RWPE1 (cell line): ENCODE data around the gene MYO5C.

ENCODE experiments used
- CTCF ChIA-PET: fragments of 350-600 bp; sonication (Branson Sonifier 250); formaldehyde crosslinking; extraction: SDS; loops from one replicate; lab custom pipeline; 2021; lab: Yijun Ruan, JAX
- POLR2A ChIA-PET: fragments of 400-600 bp; formaldehyde crosslinking; extraction: SDS; loops from one replicate; lab custom pipeline; 2020; ENCODE audit warnings: antibody characterized with exemption; ENCODE audit not compliant: low non-redundant PET; lab: Yijun Ruan, JAX
- DNase-seq: peaks from one replicate; pipeline ENCODE4 v3.0.0; 2012; ENCODE audit warnings: low spot score
- H3K27ac ChIP-seq: fragments of 450-650 bp; 2 replicates; pipeline ENCODE4 v1.5.1; 2017
- TF ChIP-seq, protein P1 (sequence below): fragments of 450-650 bp; conservative IDR thresholded peaks from 2 replicates; pipeline ENCODE4 v1.5.1; 2017; ENCODE audit warnings: low read depth, mild to moderate bottlenecking

Gene MYO5C

DNA sequence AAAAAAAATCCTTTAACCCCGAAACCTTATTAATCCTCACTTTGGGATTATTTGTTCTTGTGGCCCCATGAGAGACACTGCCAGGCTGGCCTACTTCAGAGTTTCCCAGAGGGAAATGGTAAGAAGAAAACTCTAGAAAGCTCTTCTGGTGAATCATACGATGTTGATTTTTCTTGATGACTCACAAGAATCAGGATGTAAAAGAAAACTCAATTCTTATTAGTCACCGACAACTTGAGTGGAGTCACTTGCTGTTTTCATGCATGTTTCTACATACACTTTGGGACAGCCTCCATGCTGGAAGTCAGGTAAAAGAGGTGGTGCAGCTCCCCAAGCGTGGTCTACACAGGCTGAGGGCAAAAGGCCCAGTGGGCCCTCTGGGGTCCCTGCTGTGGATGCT is 42.8 kb downstream of the MYO5C start:
- TF ChIP-seq, protein P1, sequence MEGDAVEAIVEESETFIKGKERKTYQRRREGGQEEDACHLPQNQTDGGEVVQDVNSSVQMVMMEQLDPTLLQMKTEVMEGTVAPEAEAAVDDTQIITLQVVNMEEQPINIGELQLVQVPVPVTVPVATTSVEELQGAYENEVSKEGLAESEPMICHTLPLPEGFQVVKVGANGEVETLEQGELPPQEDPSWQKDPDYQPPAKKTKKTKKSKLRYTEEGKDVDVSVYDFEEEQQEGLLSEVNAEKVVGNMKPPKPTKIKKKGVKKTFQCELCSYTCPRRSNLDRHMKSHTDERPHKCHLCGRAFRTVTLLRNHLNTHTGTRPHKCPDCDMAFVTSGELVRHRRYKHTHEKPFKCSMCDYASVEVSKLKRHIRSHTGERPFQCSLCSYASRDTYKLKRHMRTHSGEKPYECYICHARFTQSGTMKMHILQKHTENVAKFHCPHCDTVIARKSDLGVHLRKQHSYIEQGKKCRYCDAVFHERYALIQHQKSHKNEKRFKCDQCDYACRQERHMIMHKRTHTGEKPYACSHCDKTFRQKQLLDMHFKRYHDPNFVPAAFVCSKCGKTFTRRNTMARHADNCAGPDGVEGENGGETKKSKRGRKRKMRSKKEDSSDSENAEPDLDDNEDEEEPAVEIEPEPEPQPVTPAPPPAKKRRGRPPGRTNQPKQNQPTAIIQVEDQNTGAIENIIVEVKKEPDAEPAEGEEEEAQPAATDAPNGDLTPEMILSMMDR: no peak
- ChIA-PET POLR2A (no interaction called here), CTCF (interaction anchor here (0.7 kb wide), 1 partner anchor 45 kb away, joined by 6 read pairs; no protein-coding TSS in a partner anchor)
- peak; percentile 91 for DNase-seq
- H3K27ac ChIP-seq: peak overlapping the region; percentile 76

DNA sequence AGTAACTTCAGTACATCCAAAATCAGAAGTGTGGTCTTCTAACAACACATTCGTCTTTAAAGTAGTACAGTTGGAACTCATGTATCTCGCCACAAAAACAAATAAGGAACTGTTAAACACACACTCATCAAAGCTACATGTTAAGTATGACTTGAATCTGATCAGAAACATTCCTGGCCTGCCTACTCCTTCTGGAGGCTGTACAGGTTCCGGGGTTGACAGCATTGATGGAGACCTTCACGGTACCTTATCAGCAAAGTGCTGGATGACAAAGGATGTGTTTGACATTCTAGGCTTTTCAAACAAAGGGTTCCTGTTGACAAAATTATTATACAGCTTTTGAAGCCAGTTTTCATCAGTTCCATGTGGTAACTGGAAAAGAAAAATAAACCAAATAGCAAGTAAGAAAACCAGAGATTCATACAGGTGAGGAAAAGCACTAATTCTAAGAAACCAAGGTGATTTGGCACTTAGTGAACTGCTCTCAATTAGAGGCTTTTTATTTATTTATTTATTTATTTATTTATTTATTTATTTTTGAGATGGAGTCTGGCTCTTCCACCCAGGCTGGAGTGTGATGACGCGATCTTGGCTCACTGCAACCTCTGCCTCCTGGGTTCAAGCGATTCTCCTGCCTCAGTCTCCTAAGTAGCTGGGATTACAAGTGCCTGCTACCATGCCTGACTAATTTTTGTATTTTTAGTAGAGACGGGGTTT is 44.3 kb downstream of the MYO5C start:
- ChIA-PET CTCF (no interaction called here), POLR2A (no interaction called here)
- TF ChIP-seq, protein P1: no peak
- DNase-seq: no peak
- no peak overlapping the region for H3K27ac ChIP-seq

DNA sequence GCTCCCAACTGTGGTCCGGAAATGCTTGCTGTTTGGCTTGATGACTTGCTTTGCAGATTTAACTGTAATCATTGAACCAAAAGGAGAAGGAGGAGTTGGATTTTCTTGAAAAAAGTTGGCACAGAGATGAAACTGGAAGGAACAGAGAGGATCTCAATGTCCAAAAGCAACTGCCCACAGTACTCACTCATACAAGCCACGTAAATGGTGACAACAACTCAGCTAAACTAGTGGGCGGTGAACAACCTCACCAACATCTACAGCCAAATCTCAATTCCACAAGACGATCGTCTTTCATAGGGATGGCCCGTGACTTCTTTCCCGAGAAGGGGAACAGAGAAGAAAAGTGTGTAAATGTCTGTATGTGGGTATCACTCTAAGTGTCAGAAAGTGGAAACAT is 48.1 kb downstream of the MYO5C start:
- TF ChIP-seq, protein P1: no peak
- H3K27ac ChIP-seq: no peak overlapping the region
- ChIA-PET CTCF (no interaction called here), POLR2A (no interaction called here)
- DNase-seq: no peak

DNA sequence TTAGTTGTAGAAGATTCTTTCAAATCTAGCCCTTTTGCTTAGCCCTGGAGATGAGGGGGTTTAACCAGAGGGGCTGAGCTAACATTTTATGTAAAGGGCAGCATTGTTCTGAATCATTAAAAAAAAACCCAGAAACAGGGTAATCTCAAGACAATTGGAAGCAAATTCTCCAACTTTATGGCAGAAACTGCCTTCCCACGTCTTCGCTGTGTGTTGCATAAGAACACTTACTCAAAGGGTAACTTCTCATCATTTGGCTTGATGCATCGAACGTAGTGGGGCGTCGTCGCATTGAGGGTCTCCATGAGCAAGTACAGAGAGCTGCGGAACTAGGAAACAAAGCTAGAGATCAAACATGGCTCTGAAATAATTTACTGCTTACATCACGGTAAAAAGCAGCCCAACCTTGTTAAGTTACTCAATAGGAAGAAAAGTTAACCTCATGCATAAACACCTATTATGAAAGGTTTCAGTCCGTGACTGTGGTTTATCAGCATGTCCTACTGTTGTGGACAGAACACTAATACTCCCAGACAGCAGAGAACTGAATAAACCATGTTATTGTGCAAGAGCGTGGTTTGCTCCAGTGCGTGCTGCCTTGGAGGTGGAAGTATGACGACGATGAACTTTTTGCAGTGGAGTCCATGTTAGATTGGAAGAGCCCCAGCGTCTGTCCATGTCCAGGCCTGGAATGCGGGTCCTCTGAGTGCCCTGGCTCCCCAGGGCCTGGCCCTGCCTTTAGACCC is 48.7 kb downstream of the MYO5C start:
- CTCF ChIA-PET: no interaction called here
- TF ChIP-seq, protein P1: no peak
- H3K27ac ChIP-seq: no peak overlapping the region
- no peak for DNase-seq
- POLR2A ChIA-PET: no interaction called here

DNA sequence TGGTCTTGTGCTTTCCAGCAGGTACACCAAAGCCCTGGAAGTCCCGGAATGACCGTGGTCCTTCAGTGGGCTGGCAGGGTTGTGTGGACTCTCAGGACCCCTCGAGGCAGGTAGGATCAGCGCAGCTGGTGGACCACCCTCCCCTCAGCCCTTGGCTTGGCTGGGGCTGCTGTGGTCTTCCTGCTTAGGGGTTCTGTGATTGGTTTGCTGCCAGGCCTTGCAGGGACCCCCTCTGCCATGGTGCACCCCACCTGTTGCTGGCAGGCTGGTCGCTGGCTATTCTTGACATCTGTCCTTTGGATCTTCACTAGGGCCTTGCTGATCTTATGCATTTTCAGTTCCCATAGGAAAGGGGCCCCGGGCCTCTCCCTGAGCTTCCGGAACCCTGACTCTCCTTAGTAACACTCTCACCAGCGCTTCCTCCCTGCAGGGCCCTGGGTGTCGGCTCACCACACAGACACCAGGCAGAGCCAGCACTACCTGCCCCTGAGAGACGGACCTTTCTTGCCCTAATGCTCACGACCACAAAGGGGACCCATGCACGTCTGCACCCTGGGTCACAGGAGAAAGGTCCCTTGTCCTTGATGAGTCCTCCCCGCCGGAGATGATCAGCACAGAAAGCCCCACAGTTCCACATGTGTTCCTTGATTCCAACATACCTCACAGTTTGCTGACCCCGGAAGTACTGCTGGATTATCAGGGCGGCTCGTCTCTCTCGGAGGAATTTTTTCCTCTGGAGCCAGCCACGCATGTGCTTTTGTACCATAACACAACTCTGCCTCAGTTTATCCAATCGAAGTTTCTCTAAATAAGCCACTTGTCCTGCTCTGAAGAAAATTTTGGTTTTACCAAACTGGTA is 51.7 kb downstream of the MYO5C start:
- TF ChIP-seq, protein P1: no peak
- POLR2A ChIA-PET: no interaction called here
- no peak for DNase-seq
- CTCF ChIA-PET: interaction anchor here (0.6 kb wide), 1 partner anchor 80 kb away, joined by 3 read pairs; no protein-coding TSS in a partner anchor
- H3K27ac ChIP-seq: no peak overlapping the region

DNA sequence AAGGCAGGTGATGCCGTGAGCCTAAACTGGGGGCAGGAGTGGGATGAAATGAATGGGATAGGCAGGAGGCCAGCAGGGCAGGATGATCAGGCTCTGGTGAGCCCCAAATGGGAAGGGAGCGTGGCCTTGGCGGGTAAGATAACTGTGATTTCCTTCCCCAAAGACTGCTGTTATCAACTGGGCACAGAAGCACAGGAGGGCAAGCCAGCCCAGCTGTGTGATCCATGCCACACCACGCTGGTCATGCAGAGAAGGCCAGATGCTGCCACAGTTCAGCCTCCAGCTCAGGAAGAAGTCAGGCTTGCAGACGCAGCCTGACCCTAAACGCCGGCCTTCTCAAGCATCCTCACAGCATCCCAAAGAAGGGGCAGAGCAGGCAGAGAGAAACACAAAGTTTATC is 52.3 kb downstream of the MYO5C start:
- CTCF ChIA-PET: interaction anchor here (0.6 kb wide), 1 partner anchor 81 kb away, joined by 3 read pairs; no protein-coding TSS in a partner anchor

More for the DNA sequence above, 52.3 kb downstream of the MYO5C start:
- TF ChIP-seq, protein P1: no peak
- DNase-seq: no peak
- H3K27ac ChIP-seq: no peak overlapping the region
- POLR2A ChIA-PET: no interaction called here
